HepG2 (cell line): ENCODE data around the gene MED13. TPM values are rescaled to one million over a fixed set of nuclear protein-coding genes. Genes with fewer than 3 reads are reported as not detected.

Experiments
- CC2D1A ChIP-seq: sonication (generic); formaldehyde crosslinking; IDR thresholded peaks from 2 replicates; pipeline ENCODE4 v1.8.1; 2023; ENCODE audit warnings: mild to moderate bottlenecking, missing genetic modification reagents
- GTF3A ChIP-seq: sonication (generic); formaldehyde crosslinking; conservative IDR thresholded peaks from 2 replicates; pipeline ENCODE4 v1.4.0; 2020; ENCODE audit warnings: mild to moderate bottlenecking, missing genetic modification reagents
- HNRNPK ChIP-seq: fragments of 200-400 bp; formaldehyde crosslinking; IDR thresholded peaks from 2 replicates; pipeline ENCODE4 v1.6.1; 2018; ENCODE audit warnings: low read length, low read depth, moderate library complexity, mild to moderate bottlenecking; ENCODE audit not compliant: poor library complexity, severe bottlenecking
- ISX ChIP-seq: sonication (generic); formaldehyde crosslinking; conservative IDR thresholded peaks from 2 replicates; pipeline ENCODE4 v1.5.0; 2020; ENCODE audit warnings: missing genetic modification reagents
- JUNB ChIP-seq: sonication (generic); formaldehyde crosslinking; IDR thresholded peaks from 2 replicates; pipeline ENCODE4 v1.8.0; 2022; ENCODE audit warnings: missing genetic modification reagents, mild to moderate bottlenecking, borderline replicate concordance
- NBN ChIP-seq: fragments of 450-650 bp; conservative IDR thresholded peaks from 2 replicates; pipeline ENCODE4 v1.6.1; 2017
- NONO ChIP-seq, 2 experiments: fragments of 450-650 bp in 1 of 2; sonication (generic) in 1 of 2; formaldehyde crosslinking in 1 of 2; IDR thresholded peaks in 1 of 2; conservative IDR thresholded peaks in 1 of 2; 2 replicates each; pipeline versions ENCODE4 v1.6.1 to v1.8.0; 2017 to 2022; ENCODE audit warnings: mild to moderate bottlenecking in 1 of 2, missing genetic modification reagents in 1 of 2, moderate library complexity in 1 of 2
- NPAS2 ChIP-seq: sonication (generic); formaldehyde crosslinking; IDR thresholded peaks from 2 replicates; pipeline ENCODE4 v1.8.0; 2022; ENCODE audit warnings: mild to moderate bottlenecking, missing genetic modification reagents, borderline replicate concordance
- TBP ChIP-seq: sonication (generic); formaldehyde crosslinking; IDR thresholded peaks from 2 replicates; pipeline ENCODE4 v1.5.0; 2020; ENCODE audit warnings: missing genetic modification reagents
- ZNF101 ChIP-seq: sonication (generic); formaldehyde crosslinking; IDR thresholded peaks from 2 replicates; pipeline ENCODE4 v1.4.0; 2020; ENCODE audit warnings: mild to moderate bottlenecking, low read depth, missing genetic modification reagents, borderline replicate concordance
- ZNF180 ChIP-seq: sonication (generic); formaldehyde crosslinking; IDR thresholded peaks from 2 replicates; pipeline ENCODE4 v1.4.0; 2020; ENCODE audit warnings: low read depth, missing genetic modification reagents, borderline replicate concordance
- ZNF292 ChIP-seq: sonication (generic); formaldehyde crosslinking; IDR thresholded peaks from 2 replicates; pipeline ENCODE4 v1.8.1; 2022; ENCODE audit warnings: mild to moderate bottlenecking, low read depth, missing genetic modification reagents, borderline replicate concordance
- ZNF432 ChIP-seq: sonication (generic); formaldehyde crosslinking; IDR thresholded peaks from 2 replicates; pipeline ENCODE4 v1.5.0; 2020; ENCODE audit warnings: missing genetic modification reagents, mild to moderate bottlenecking, borderline replicate concordance
- ZNF652 ChIP-seq: IDR thresholded peaks from 2 replicates; pipeline ENCODE4 v1.6.1; 2016; ENCODE audit warnings: low read depth, borderline replicate concordance
- ZNF703 ChIP-seq: sonication (generic); formaldehyde crosslinking; IDR thresholded peaks from 2 replicates; pipeline ENCODE4 v1.5.1; 2020; ENCODE audit warnings: missing genetic modification reagents, mild to moderate bottlenecking, moderate library complexity, borderline replicate concordance
- ZNF740 ChIP-seq: sonication (generic); formaldehyde crosslinking; IDR thresholded peaks from 2 replicates; pipeline ENCODE4 v1.4.0; 2020; ENCODE audit warnings: missing genetic modification reagents
- polyA plus RNA-seq, 8 experiments: library from polyadenylated mRNA; depleted of rRNA in 3 of 8; stranded (reverse) in 7 of 8; unstranded in 1 of 8; fragments of >200 nt; fragmentation: Illumina TruSeq in 4 of 8; extraction: Trizol in 4 of 8; gene quantifications; 2 replicates each; pipeline versions ENCODE4 v1.2.1 to v1.2.3, GENCODE V29; 2011 to 2016; ENCODE audit warnings: low read depth in 4 of 8, missing spikeins in 1 of 8, mixed read lengths in 1 of 8; ENCODE audit not compliant: insufficient read depth in 1 of 8
- total RNA-seq, 5 experiments: library from RNA; depleted of rRNA; stranded (reverse); fragments of >200 nt; fragmentation: Illumina TruSeq; extraction: Trizol; gene quantifications; 2 replicates each; pipeline ENCODE4 v1.2.3, GENCODE V29; 2016; ENCODE audit warnings: low read depth in 1 of 5
- TF ChIP-seq, protein P1 (sequence below): sonication (generic); formaldehyde crosslinking; IDR thresholded peaks from 2 replicates; pipeline ENCODE4 v1.5.0; 2020; ENCODE audit warnings: mild to moderate bottlenecking, missing genetic modification reagents
- TF ChIP-seq, protein P2 (sequence below): sonication (generic); formaldehyde crosslinking; IDR thresholded peaks from 2 replicates; pipeline ENCODE4 v1.5.0; 2020; ENCODE audit warnings: missing genetic modification reagents, mild to moderate bottlenecking, borderline replicate concordance
- TF ChIP-seq, protein P3 (sequence below): IDR thresholded peaks from 2 replicates; pipeline ENCODE4 v1.6.1; 2012; ENCODE audit warnings: low read length, improper control_type of control experiment
- TF ChIP-seq, protein P4 (sequence below): sonication (generic); formaldehyde crosslinking; IDR thresholded peaks from 2 replicates; pipeline ENCODE4 v1.4.0; 2020; ENCODE audit warnings: missing genetic modification reagents, borderline replicate concordance

The MED13 gene
- total and polyA plus RNA-seq, 2 of the 13 experiments (the other 11 are each of a cell fraction or from before 2014, with no cell fraction given): 27.4 to 69.1 TPM

DNA sequence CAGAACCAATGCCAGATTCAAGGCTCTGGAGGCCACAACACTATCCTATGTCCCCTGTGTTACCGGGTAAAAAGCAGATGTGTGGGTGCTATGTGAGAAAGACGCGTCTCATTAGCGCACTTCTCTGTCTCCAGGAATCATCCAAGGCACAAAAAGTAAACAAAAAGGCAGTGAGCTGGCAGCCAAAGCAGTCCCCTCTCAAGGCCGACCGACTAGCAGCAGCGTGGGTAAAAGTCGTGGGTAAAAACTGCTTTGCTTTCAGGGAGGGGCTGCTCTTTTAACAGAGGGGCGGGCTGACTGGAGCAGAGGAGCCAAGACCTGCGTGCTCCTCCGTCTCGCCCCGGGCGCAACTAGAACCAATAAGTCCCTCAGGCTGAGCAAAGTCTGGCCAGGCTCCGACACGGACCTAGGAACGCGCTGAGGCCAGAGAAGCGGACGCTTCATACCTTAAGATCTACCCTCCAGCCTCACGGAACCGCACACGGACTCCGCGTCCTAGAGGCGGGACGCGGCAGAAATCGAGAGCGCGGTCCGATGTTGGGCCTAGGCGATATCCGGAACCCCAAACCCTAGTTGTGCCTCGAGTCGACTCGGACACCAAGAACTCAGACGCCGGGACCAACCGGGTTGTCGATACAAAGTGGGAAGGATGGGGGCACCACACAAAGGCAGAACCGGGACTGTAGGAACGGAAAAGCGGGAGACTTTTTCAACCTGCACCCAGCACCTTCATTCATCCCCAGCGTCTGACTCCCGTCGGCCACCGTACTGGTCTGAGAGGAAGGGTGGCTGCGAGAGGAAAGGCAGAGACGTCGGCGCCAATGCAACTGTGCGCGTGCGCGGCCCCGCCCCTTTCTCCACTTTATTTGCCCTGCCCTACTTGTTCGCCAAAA, 137.6 kb downstream of the MED13 start, which contains the start of gene INTS2 (continued):
- TF ChIP-seq ISX (peak; percentile 73; the same call in 1 of the 2 replicates), HNRNPK (no peak), ZNF703 (CRISPR knock-in tag) (peak; percentile 59; the same call in 1 of the 2 replicates), NONO (IDR thresholded peaks at IDR 0.05) (no peak), NONO (CRISPR knock-in tag; conservative IDR thresholded peaks at IDR 0.05) (peak; percentile 94), NBN (no peak), ZNF180 (no peak), GTF3A (peak; percentile 62), ZNF740 (CRISPR knock-in tag) (no peak), TBP (CRISPR knock-in tag) (no peak), JUNB (CRISPR knock-in tag) (no peak), NPAS2 (no peak), ZNF101 (CRISPR knock-in tag) (no peak; the same call in 1 of the 2 replicates), ZNF432 (CRISPR knock-in tag) (peak; percentile 83; the same call in 1 of the 2 replicates), ZNF652 (no peak), CC2D1A (CRISPR knock-in tag) (no peak), ZNF292 (CRISPR knock-in tag) (no peak; the same call in 1 of the 2 replicates)
- TF ChIP-seq, protein P1, sequence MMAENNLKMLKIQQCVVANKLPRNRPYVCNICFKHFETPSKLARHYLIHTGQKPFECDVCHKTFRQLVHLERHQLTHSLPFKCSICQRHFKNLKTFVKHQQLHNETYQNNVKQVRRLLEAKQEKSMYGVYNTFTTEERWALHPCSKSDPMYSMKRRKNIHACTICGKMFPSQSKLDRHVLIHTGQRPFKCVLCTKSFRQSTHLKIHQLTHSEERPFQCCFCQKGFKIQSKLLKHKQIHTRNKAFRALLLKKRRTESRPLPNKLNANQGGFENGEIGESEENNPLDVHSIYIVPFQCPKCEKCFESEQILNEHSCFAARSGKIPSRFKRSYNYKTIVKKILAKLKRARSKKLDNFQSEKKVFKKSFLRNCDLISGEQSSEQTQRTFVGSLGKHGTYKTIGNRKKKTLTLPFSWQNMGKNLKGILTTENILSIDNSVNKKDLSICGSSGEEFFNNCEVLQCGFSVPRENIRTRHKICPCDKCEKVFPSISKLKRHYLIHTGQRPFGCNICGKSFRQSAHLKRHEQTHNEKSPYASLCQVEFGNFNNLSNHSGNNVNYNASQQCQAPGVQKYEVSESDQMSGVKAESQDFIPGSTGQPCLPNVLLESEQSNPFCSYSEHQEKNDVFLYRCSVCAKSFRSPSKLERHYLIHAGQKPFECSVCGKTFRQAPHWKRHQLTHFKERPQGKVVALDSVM (CRISPR knock-in tag): peak; percentile 82
- TF ChIP-seq, protein P2, sequence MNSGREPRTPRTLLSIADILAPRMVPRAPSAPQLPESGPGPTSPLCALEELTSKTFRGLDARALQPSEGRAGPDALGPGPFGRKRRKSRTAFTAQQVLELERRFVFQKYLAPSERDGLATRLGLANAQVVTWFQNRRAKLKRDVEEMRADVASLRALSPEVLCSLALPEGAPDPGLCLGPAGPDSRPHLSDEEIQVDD (CRISPR knock-in tag): peak; percentile 92
- TF ChIP-seq, protein P3, sequence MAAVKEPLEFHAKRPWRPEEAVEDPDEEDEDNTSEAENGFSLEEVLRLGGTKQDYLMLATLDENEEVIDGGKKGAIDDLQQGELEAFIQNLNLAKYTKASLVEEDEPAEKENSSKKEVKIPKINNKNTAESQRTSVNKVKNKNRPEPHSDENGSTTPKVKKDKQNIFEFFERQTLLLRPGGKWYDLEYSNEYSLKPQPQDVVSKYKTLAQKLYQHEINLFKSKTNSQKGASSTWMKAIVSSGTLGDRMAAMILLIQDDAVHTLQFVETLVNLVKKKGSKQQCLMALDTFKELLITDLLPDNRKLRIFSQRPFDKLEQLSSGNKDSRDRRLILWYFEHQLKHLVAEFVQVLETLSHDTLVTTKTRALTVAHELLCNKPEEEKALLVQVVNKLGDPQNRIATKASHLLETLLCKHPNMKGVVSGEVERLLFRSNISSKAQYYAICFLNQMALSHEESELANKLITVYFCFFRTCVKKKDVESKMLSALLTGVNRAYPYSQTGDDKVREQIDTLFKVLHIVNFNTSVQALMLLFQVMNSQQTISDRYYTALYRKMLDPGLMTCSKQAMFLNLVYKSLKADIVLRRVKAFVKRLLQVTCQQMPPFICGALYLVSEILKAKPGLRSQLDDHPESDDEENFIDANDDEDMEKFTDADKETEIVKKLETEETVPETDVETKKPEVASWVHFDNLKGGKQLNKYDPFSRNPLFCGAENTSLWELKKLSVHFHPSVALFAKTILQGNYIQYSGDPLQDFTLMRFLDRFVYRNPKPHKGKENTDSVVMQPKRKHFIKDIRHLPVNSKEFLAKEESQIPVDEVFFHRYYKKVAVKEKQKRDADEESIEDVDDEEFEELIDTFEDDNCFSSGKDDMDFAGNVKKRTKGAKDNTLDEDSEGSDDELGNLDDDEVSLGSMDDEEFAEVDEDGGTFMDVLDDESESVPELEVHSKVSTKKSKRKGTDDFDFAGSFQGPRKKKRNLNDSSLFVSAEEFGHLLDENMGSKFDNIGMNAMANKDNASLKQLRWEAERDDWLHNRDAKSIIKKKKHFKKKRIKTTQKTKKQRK: no peak
- TF ChIP-seq, protein P4, sequence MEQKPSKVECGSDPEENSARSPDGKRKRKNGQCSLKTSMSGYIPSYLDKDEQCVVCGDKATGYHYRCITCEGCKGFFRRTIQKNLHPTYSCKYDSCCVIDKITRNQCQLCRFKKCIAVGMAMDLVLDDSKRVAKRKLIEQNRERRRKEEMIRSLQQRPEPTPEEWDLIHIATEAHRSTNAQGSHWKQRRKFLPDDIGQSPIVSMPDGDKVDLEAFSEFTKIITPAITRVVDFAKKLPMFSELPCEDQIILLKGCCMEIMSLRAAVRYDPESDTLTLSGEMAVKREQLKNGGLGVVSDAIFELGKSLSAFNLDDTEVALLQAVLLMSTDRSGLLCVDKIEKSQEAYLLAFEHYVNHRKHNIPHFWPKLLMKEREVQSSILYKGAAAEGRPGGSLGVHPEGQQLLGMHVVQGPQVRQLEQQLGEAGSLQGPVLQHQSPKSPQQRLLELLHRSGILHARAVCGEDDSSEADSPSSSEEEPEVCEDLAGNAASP: peak; percentile 40; the same call in 1 of the 2 replicates
